BE2C (cell line): ENCODE measurements around the gene HGD.

Experiments
- DNase-seq: peaks from one replicate; pipeline ENCODE4 v3.0.0-alpha.2; 2020
- H3K27me3 ChIP-seq: fragments of 250-450 bp; sonication (Bioruptor Pico); 2 replicates; pipeline ENCODE4 v1.5.1; 2020; ENCODE audit warnings: mild to moderate bottlenecking
- H3K36me3 ChIP-seq: fragments of 250-450 bp; sonication (Bioruptor Pico); 2 replicates; pipeline ENCODE4 v1.5.1; 2020; ENCODE audit warnings: mild to moderate bottlenecking
- H3K4me1 ChIP-seq: fragments of 250-450 bp; sonication (Bioruptor Pico); 2 replicates; pipeline ENCODE4 v1.5.1; 2020
- H3K4me3 ChIP-seq: 2 replicates; pipeline ENCODE4 v1.5.1; 2011; ENCODE audit warnings: low read depth, low read length
- H3K9me3 ChIP-seq: fragments of 250-450 bp; sonication (Bioruptor Pico); 2 replicates; pipeline ENCODE4 v1.5.1; 2020
- TF ChIP-seq, protein P1 (sequence below): IDR thresholded peaks from 2 replicates; pipeline ENCODE4 v1.5.1; 2012; ENCODE audit warnings: mild to moderate bottlenecking, low read depth, low read length

Gene HGD

DNA sequence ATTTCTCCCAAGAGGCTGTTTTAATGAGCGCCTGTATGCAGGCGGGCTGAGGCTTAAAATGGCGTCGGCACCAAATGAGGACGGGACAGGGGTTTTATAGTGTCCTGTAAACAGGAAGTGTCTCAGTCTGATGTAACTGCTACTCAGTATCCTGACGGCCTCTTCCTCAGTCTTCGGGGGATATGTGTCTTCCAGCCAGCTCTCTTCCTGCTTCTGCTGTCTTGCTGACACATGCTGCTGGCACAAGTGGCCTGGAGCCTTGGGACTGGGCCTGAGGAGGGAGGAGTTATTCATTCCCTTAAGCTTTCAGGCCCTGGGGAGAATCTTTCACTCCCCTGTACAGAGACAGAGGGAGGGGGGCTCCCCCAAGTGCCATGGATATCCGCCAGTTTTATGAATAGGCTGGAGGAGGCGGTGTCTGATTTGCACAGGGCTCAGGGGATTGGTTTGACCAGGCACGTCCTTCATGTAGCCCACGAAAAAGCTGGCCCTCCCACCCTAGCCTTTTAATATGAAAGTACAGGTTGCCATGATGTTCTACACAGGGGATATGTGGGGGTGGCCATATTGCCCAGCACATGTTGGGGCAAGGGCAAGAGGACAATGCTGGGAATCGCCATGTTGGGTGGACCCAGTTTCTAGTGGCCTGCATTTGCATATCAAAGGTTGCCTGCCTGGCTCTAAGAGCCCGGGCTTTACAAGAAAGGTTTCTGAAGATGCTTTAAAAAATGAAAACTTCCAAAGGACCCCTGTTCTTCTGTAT, 66.0 kb downstream of the HGD start:
- peaks cover 26% of the 10 kb centered on the region for H3K4me1 ChIP-seq
- peak; percentile 68 for DNase-seq
- H3K9me3 ChIP-seq, result no peaks in the 10 kb centered on the region

GRCh38 chr3:120614765-120615164, 67.3 kb downstream of the HGD start:
- DNase-seq, result no peak
- TF ChIP-seq, protein P1, sequence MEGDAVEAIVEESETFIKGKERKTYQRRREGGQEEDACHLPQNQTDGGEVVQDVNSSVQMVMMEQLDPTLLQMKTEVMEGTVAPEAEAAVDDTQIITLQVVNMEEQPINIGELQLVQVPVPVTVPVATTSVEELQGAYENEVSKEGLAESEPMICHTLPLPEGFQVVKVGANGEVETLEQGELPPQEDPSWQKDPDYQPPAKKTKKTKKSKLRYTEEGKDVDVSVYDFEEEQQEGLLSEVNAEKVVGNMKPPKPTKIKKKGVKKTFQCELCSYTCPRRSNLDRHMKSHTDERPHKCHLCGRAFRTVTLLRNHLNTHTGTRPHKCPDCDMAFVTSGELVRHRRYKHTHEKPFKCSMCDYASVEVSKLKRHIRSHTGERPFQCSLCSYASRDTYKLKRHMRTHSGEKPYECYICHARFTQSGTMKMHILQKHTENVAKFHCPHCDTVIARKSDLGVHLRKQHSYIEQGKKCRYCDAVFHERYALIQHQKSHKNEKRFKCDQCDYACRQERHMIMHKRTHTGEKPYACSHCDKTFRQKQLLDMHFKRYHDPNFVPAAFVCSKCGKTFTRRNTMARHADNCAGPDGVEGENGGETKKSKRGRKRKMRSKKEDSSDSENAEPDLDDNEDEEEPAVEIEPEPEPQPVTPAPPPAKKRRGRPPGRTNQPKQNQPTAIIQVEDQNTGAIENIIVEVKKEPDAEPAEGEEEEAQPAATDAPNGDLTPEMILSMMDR, result no peak
- no peaks in the 10 kb centered on the region for H3K36me3 ChIP-seq
- H3K27me3 ChIP-seq, result no peaks in the 10 kb centered on the region
- H3K9me3 ChIP-seq, result no peaks in the 10 kb centered on the region; the same call in 1 of the 2 replicates
- H3K4me3 ChIP-seq, result no peak overlapping the region
- H3K4me1 ChIP-seq, result peaks cover 26% of the 10 kb centered on the region

More for the DNA sequence above, 66.0 kb downstream of the HGD start:
- Histone ChIP-seq H3K36me3 (no peaks in the 10 kb centered on the region), H3K4me3 (no peak overlapping the region), H3K27me3 (no peaks in the 10 kb centered on the region)
- TF ChIP-seq, protein P1, result no peak

- H3K36me3 ChIP-seq, result no peaks in the 10 kb centered on the region
- H3K4me1 ChIP-seq, result peaks cover 36% of the 10 kb centered on the region
- no peak overlapping the region for H3K4me3 ChIP-seq
- no peaks in the 10 kb centered on the region for H3K27me3 ChIP-seq
- peak; percentile 65 for DNase-seq
- TF ChIP-seq, protein P1, result no peak
- H3K9me3 ChIP-seq, result no peaks in the 10 kb centered on the region; the same call in 1 of the 2 replicates
Measured at GRCh38 chr3:120608506-120608905, 73.5 kb downstream of the HGD start.

GRCh38 chr3:120604784-120605183, 77.3 kb downstream of the HGD start:
- no peak overlapping the region for H3K4me3 ChIP-seq

DNA sequence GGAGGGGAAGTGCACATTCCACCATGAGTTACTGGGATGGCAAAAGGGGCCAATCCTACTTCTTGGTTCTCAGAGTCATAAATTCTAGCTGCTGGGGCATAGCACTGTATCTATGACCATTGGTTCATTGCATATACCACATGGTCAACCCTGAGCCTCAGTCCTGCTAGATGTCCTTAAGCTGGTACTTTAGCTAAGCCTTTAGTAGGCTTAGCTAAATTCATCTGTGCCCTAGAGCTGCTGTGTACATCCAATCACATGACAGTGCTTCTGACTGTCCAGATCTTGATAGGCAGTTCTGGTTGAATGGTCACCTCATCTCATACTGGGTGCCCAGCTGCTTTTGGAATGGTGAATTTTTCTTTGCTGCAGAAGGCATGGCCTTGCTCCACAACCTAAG, 77.7 kb downstream of the HGD start:
- H3K36me3 ChIP-seq, result peaks cover 27% of the 10 kb centered on the region
- peaks cover 43% of the 10 kb centered on the region for H3K4me1 ChIP-seq
- TF ChIP-seq, protein P1, result no peak
- H3K4me3 ChIP-seq, result no peak overlapping the region
- no peaks in the 10 kb centered on the region for H3K27me3 ChIP-seq
- DNase-seq, result peak; percentile 24
- no peaks in the 10 kb centered on the region for H3K9me3 ChIP-seq

More at GRCh38 chr3:120604784-120605183, 77.3 kb downstream of the HGD start:
- TF ChIP-seq, protein P1, result 0 out of 2 replicates have a peak, but pooled peaks have one; percentile 4
- peaks cover 24% of the 10 kb centered on the region for H3K36me3 ChIP-seq
- peaks cover 39% of the 10 kb centered on the region for H3K4me1 ChIP-seq
- no peaks in the 10 kb centered on the region for H3K9me3 ChIP-seq
- no peaks in the 10 kb centered on the region for H3K27me3 ChIP-seq
- DNase-seq, result no peak

DNA sequence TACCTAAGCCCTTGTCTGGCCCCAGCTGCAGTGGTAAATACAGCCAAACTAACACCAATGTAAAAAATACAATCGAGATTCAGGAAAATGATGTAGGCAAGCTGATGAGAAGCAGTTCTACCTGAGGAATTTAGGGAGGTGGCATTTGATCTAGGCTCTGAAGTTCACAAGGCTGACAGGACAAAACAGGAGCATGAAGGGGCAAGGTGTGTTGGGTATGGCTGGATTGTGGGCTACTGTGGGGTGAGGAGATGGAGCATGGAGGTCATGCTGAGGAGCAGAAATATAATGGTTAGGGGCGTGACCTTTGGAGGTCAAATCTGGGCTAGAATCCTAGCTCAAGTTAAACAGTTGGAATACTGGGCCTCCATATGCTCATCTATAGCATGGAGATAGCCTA, 79.4 kb downstream of the HGD start:
- TF ChIP-seq, protein P1, result no peak
- no peak for DNase-seq
- H3K9me3 ChIP-seq, result no peaks in the 10 kb centered on the region
- H3K36me3 ChIP-seq, result peaks cover 40% of the 10 kb centered on the region
- H3K4me3 ChIP-seq, result no peak overlapping the region
- no peaks in the 10 kb centered on the region for H3K27me3 ChIP-seq
- H3K4me1 ChIP-seq, result peaks cover 40% of the 10 kb centered on the region
